COLO668 (cell line): ENCODE data around the gene TMEM140.
"Not testable (repeated sequence)": the region's sequence is repeated elsewhere in the genome, so short reads cannot be mapped to it uniquely, and the experiment has no call there.

Experiments used
- DNase-seq: peaks from one replicate; lab custom pipeline; 2025; ENCODE audit not compliant: unreplicated experiment; lab: John Stamatoyannopoulos, UW

TMEM140 gene

GRCh38 chr7:135171581-135172291, 23.9 kb downstream of the TMEM140 start:
- not testable (repeated sequence) for DNase-seq

- DNase-seq: not testable (repeated sequence)
These were observed 26.0 kb downstream of the TMEM140 start for GRCh38 chr7:135173916-135174315.

- no peak for DNase-seq
These were observed 27.1 kb downstream of the TMEM140 start for GRCh38 chr7:135174941-135175340.

- DNase-seq: no peak
These were observed 28.1 kb downstream of the TMEM140 start for GRCh38 chr7:135175931-135176330.

GRCh38 chr7:135177028-135177696, 29.3 kb downstream of the TMEM140 start:
- DNase-seq: no peak

GRCh38 chr7:135178364-135178763, 30.5 kb downstream of the TMEM140 start:
- no peak for DNase-seq

- no peak for DNase-seq
These were observed 31.6 kb downstream of the TMEM140 start for GRCh38 chr7:135179321-135179925.

GRCh38 chr7:135180122-135180521, 32.2 kb downstream of the TMEM140 start:
- DNase-seq: no peak

GRCh38 chr7:135181261-135181928, 33.5 kb downstream of the TMEM140 start:
- DNase-seq: no peak

GRCh38 chr7:135181929-135182678, 34.2 kb downstream of the TMEM140 start:
- DNase-seq: no peak

GRCh38 chr7:135183478-135183877, 35.6 kb downstream of the TMEM140 start:
- DNase-seq: no peak

GRCh38 chr7:135184254-135184841, 36.5 kb downstream of the TMEM140 start:
- DNase-seq: no peak

GRCh38 chr7:135185471-135186260, 37.8 kb downstream of the TMEM140 start:
- no peak for DNase-seq

GRCh38 chr7:135186261-135186540, 38.3 kb downstream of the TMEM140 start:
- no peak for DNase-seq

- DNase-seq: no peak
These were observed 39.0 kb downstream of the TMEM140 start for GRCh38 chr7:135186841-135187253.

- no peak for DNase-seq
These were observed 40.6 kb downstream of the TMEM140 start for GRCh38 chr7:135188298-135188984.

GRCh38 chr7:135189221-135189662, 41.4 kb downstream of the TMEM140 start:
- DNase-seq: no peak

GRCh38 chr7:135189961-135190360, 42.1 kb downstream of the TMEM140 start:
- DNase-seq: no peak

GRCh38 chr7:135190703-135191102, 42.8 kb downstream of the TMEM140 start:
- DNase-seq: no peak
